ENCODE results near the gene ZSWIM7. TPM values are rescaled to one million over a fixed set of nuclear protein-coding genes. Genes with fewer than 3 reads are reported as not detected.

Gene ZSWIM7
- total and polyA plus RNA-seq, 11 donors, result 15.3 to 47.3 (median 32.6) TPM

GRCh38 chr17:15946611-15947120 lies 52.8 kb downstream of the ZSWIM7 start:
- Histone ChIP-seq H3K27me3 (peaks cover 0 to 15% (median 0%) of the 10 kb centered on the region in 9 donors), H3K27ac (peak overlapping the region in 8 of 12 donors; percentile 5 to 72 (median 48)), H3K4me3 (peak overlapping the region in 9 of 12 donors; percentile 43 to 74 (median 64)), H3K4me1 (peaks cover 0 to 51% (median 13%) of the 10 kb centered on the region in 12 donors), H3K36me3 (no peaks in the 10 kb centered on the region), H3K9me3 (no peaks in the 10 kb centered on the region)
- 36 to 50% (median 46%) methylated on average over 9 of the region's 9 CpGs for WGBS, 4 donors
- no peak for ATAC-seq
- DNase-seq, result peak in 1 of 5 donors; percentile 39
- TF ChIP-seq CTCF (IDR thresholded peaks at IDR 0.05) (no peak), POLR2A (IDR thresholded peaks at IDR 0.05) (no peak)
- intact Hi-C loops (cut with DNase I), result loop anchor here in 4 of 10 donors (5.0 kb wide), 1 partner anchor 51 kb away; the partner anchor contains the start of genes TTC19 (in 4 of the 4) and ZSWIM7 (in 4 of the 4)

GRCh38 chr17:15945527-15946191 lies 53.8 kb downstream of the ZSWIM7 start:
- H3K27me3 ChIP-seq, result peaks cover 0 to 15% (median 0%) of the 10 kb centered on the region in 9 donors

GRCh38 chr17:15944759-15945526 lies 54.6 kb downstream of the ZSWIM7 start, which contains the start of gene ADORA2B:
ADORA2B (plus strand) TSS chr17:15945130; CDS start chr17:15945249, 119 bp downstream.
- H3K36me3 ChIP-seq, result no peaks in the 10 kb centered on the region
- peaks cover 0 to 51% (median 13%) of the 10 kb centered on the region in 12 donors for H3K4me1 ChIP-seq
- no peak for TF ChIP-seq POLR2A (IDR thresholded peaks at IDR 0.05)
- TF ChIP-seq CTCF (IDR thresholded peaks at IDR 0.05), result peak; percentile 35 to 74 (median 50)
- intact Hi-C loops (cut with DNase I), result loop anchor here in 4 of 10 donors (5.0 kb wide), 1 partner anchor 52 kb away; the partner anchor contains the start of genes TTC19 (in 4 of the 4) and ZSWIM7 (in 4 of the 4)
- DNase-seq (peak; percentile 56 to 83 (median 70)), ATAC-seq (peak; percentile 21 to 83 (median 76))
- H3K27me3 ChIP-seq, result peaks cover 0 to 15% (median 0%) of the 10 kb centered on the region in 9 donors
- peak within 1 kb of the TSS; percentile 42 to 74 (median 61) for H3K4me3 ChIP-seq
- peak within 1 kb of the TSS in 10 of 12 donors; percentile 3 to 72 (median 52) for H3K27ac ChIP-seq
- no peaks in the 10 kb centered on the region for H3K9me3 ChIP-seq
- WGBS, 4 donors, result 0 to 1% (median 0%) methylated on average over 1 to 88 of the region's 88 CpGs

More at GRCh38 chr17:15945527-15946191, 53.8 kb downstream of the ZSWIM7 start:
- intact Hi-C loops (cut with DNase I), result loop anchor here in 4 of 10 donors (5.0 kb wide), 1 partner anchor 52 kb away; the partner anchor contains the start of genes TTC19 (in 4 of the 4) and ZSWIM7 (in 4 of the 4)
- ATAC-seq (peak in 3 of 4 donors; percentile 4 to 31 (median 17)), DNase-seq (peak in 2 of 5 donors; percentile 36 to 73)
- H3K4me1 ChIP-seq, result peaks cover 0 to 51% (median 13%) of the 10 kb centered on the region in 12 donors
- peak overlapping the region in 10 of 12 donors; percentile 3 to 72 (median 52) for H3K27ac ChIP-seq
- no peaks in the 10 kb centered on the region for H3K36me3 ChIP-seq
- TF ChIP-seq POLR2A (IDR thresholded peaks at IDR 0.05) (no peak), CTCF (IDR thresholded peaks at IDR 0.05) (no peak)
- H3K4me3 ChIP-seq, result peak overlapping the region; percentile 42 to 74 (median 61)
- 4 to 8% (median 5%) methylated on average over 33 to 64 of the region's 64 CpGs for WGBS, 4 donors
- H3K9me3 ChIP-seq, result no peaks in the 10 kb centered on the region

Data from heart left ventricle (tissue), 16 donors.